Measurements from ENCODE around the gene DHRSX. TPM values are rescaled to one million over a fixed set of nuclear protein-coding genes. Genes with fewer than 3 reads are reported as not detected.
"Not testable (repeated sequence)": the region's sequence is repeated elsewhere in the genome, so short reads cannot be mapped to it uniquely, and the experiment has no call there.

DHRSX gene
- total RNA-seq, 1 donor from 2014 or later = 9.9 TPM

DNA sequence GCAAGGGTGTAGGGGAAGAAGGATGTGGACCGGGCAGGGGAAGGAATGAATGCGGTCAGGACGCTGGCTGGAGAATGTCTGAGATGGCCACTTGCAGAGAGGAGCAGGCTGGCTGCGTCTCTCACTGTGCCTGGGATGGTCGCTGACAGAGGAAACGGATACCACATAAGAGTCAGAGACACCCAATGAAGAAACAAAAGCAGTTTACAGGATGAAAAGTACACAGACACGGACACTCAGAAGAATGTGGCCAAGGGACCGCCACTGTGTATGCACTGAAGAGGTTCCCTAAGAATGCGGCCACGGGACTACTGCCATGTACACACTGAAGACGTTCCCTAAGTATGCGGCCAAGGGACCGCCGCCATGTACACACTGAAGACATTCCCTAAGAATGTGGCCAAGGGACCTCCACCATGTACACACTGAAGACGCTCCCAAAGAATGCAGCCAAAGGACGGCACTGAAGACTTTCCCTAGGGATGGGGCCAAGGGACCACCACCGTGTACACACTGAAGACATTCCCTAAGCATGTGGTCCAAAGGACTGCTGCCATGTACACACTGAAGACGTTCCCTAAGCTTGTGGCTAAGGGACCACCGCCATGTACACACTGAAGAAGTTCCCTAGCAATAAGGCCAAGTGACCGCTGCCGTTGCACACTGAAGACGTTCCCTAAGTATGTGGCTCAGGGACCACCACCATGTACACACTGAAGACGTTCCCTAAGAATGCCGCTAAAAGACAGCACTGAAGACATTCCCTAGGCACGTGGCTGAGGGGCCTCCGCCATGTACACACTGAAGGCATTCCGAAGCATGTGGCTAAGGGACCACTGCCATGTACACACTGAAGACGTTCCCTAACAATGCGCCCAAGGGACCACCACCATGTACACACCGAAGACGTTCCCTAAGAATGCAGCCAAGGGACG lies 32.2 kb downstream of the DHRSX start:
- Histone ChIP-seq H3K4me1 (ENCODE audit: control insufficient read depth in 3 of 3, insufficient read depth in 3 of 3, low read length in 3 of 3) (no peaks in the 10 kb centered on the region), H3K9ac (ENCODE audit: low read depth in 1 of 3, low read length in 3 of 3) (no peak overlapping the region), H3K27ac (ENCODE audit: low read depth, low read length) (no peak overlapping the region), H3K36me3 (ENCODE audit: control insufficient read depth in 3 of 3, insufficient read depth in 3 of 3, low read length in 3 of 3) (no peaks in the 10 kb centered on the region), H3K4me3 (ENCODE audit: low read length in 3 of 3) (no peak overlapping the region), H3K27me3 (ENCODE audit: control insufficient read depth in 3 of 3, insufficient read depth in 3 of 3, low read length in 3 of 3) (no peaks in the 10 kb centered on the region), H3K9me3 (ENCODE audit: control insufficient read depth in 3 of 3, low read length in 3 of 3) (no peaks in the 10 kb centered on the region)

DNA sequence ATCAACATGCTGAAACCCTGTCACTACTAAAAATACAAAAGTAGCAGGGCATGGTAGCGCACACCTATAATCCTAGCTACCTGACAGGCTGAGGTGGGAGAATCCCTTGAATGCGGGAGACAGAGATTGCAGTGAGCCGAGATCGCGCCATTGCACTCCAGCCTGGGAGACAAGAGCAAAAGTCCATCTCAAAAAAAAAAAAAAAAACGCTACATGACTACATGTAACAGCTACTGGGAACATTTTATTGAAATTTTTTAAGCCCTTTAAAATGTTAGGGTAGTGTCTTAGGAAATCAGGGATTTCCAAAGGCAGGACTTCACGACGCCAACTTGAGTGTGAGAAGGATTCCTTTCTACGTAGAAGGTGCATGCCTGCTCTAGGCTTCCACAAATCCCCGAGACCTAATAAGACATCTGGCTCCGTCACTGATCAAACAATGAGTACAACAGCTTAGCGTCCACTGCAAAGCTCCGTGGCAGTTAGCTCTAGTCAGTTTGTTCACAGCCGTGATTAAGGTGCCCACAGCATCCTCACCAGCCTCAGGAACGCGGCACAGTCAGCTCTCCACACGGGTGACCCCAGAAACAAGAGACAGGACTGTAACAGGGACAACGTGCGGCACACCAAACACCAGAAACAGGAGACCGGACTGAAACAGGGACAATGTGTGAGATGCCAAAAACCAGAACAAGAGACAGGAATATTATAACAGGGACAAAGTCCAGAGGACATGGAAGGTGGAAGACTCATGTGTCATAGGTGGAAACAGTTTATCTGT lies 33.7 kb downstream of the DHRSX start:
- H3K36me3 ChIP-seq (ENCODE audit: control insufficient read depth in 3 of 3, insufficient read depth in 3 of 3, low read length in 3 of 3) = no peaks in the 10 kb centered on the region
- H3K27me3 ChIP-seq (ENCODE audit: control insufficient read depth in 3 of 3, insufficient read depth in 3 of 3, low read length in 3 of 3) = no peaks in the 10 kb centered on the region
- no peak overlapping the region for H3K9ac ChIP-seq (ENCODE audit: low read depth in 1 of 3, low read length in 3 of 3)
- no peaks in the 10 kb centered on the region for H3K4me1 ChIP-seq (ENCODE audit: control insufficient read depth in 3 of 3, insufficient read depth in 3 of 3, low read length in 3 of 3)
- H3K9me3 ChIP-seq (ENCODE audit: control insufficient read depth in 3 of 3, low read length in 3 of 3) = no peaks in the 10 kb centered on the region
- no peak overlapping the region for H3K27ac ChIP-seq (ENCODE audit: low read depth, low read length)
- H3K4me3 ChIP-seq (ENCODE audit: low read length in 3 of 3) = no peak overlapping the region

DNA sequence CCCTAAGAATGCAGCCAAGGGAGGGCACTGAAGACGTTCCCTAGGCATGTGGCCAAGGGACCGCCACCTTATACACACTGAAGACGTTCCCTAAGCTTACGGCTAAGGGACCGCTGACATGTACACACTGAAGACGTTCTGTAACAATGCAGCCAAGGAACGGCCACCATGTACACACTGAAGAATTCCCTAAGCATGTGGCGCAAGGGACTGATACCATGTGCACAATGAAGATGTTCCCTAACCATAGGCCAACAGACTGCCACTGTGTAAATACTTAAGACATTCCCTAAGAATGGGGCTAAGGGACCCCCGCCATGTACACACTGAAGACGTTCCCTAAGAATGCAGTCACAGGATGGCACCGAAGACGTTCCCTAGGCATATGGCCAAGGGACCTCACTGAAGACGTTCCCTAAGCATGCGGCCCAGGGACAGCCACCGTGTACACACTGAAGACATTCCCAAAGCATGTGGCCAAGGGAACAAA lies 36.1 kb downstream of the DHRSX start:
- H3K9me3 ChIP-seq (ENCODE audit: control insufficient read depth in 3 of 3, low read length in 3 of 3) = no peaks in the 10 kb centered on the region
- H3K27ac ChIP-seq (ENCODE audit: low read depth, low read length) = no peak overlapping the region
- no peak overlapping the region for H3K4me3 ChIP-seq (ENCODE audit: low read length in 3 of 3)
- no peak overlapping the region for H3K9ac ChIP-seq (ENCODE audit: low read depth in 1 of 3, low read length in 3 of 3)
- no peaks in the 10 kb centered on the region for H3K4me1 ChIP-seq (ENCODE audit: control insufficient read depth in 3 of 3, insufficient read depth in 3 of 3, low read length in 3 of 3)
- no peaks in the 10 kb centered on the region for H3K36me3 ChIP-seq (ENCODE audit: control insufficient read depth in 3 of 3, insufficient read depth in 3 of 3, low read length in 3 of 3)
- no peaks in the 10 kb centered on the region for H3K27me3 ChIP-seq (ENCODE audit: control insufficient read depth in 3 of 3, insufficient read depth in 3 of 3, low read length in 3 of 3)

DNA sequence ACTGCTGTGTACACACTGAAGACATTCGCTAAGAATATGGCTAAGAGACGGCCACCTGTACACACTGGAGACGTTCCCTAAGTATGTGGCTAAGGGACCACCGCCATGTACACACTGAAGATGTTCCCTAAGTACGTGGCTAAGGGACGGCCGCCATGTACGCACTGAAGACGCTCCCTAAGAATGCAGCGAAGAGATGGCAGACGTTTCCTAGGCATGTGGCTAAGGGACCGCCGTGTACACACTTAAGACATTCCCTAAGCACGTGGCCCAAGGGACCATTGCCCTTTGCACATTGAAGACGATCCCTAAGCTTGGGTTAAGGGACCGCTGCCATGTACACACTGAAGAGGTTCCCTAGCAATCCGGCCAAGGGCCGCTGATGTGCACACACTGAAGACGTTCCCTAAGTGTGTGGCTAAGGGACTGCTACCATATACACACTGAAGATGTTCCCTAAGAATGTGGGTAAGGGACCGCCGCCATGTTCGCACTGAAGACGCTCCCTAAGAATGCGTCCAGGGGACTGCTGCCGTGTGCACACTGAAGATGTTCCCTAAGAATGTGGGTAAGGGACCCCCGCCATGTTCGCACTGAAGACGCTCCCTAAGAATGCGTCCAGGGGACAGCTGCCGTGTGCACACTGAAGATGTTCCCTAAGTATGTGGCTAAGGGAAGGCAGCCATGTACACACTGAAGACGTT lies 36.7 kb downstream of the DHRSX start:
- Histone ChIP-seq H3K4me3 (ENCODE audit: low read length in 3 of 3) (no peak overlapping the region), H3K9me3 (ENCODE audit: control insufficient read depth in 3 of 3, low read length in 3 of 3) (no peaks in the 10 kb centered on the region), H3K9ac (ENCODE audit: low read depth in 1 of 3, low read length in 3 of 3) (no peak overlapping the region), H3K4me1 (ENCODE audit: control insufficient read depth in 3 of 3, insufficient read depth in 3 of 3, low read length in 3 of 3) (no peaks in the 10 kb centered on the region), H3K27ac (ENCODE audit: low read depth, low read length) (no peak overlapping the region), H3K36me3 (ENCODE audit: control insufficient read depth in 3 of 3, insufficient read depth in 3 of 3, low read length in 3 of 3) (no peaks in the 10 kb centered on the region), H3K27me3 (ENCODE audit: control insufficient read depth in 3 of 3, insufficient read depth in 3 of 3, low read length in 3 of 3) (no peaks in the 10 kb centered on the region)

DNA sequence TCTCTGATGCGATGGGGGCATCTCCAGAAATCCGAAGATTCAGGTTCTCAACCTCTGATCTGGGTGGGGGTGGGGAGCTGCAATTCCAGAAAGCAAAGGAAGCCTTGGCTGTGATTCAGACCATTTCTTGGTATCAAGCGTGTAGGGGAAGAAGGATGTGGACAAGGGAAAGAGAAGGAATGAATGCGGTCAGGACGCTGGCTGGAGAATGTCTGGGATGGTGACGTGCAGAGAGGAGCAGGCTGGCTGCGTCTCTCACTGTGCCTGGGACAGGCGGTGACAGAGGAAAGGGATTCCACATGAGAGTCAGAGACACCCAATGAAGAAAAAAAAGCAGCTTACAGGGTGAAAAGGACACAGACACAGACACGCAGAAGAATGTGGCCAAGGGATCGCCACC lies 37.3 kb downstream of the DHRSX start:
- not testable (repeated sequence) for H3K36me3 ChIP-seq (ENCODE audit: control insufficient read depth in 3 of 3, insufficient read depth in 3 of 3, low read length in 3 of 3); H3K9me3 ChIP-seq (ENCODE audit: control insufficient read depth in 3 of 3, low read length in 3 of 3); H3K4me1 ChIP-seq (ENCODE audit: control insufficient read depth in 3 of 3, insufficient read depth in 3 of 3, low read length in 3 of 3); H3K9ac ChIP-seq (ENCODE audit: low read depth in 1 of 3, low read length in 3 of 3); H3K27me3 ChIP-seq (ENCODE audit: control insufficient read depth in 3 of 3, insufficient read depth in 3 of 3, low read length in 3 of 3); H3K4me3 ChIP-seq (ENCODE audit: low read length in 3 of 3); H3K27ac ChIP-seq (ENCODE audit: low read depth, low read length)

DNA sequence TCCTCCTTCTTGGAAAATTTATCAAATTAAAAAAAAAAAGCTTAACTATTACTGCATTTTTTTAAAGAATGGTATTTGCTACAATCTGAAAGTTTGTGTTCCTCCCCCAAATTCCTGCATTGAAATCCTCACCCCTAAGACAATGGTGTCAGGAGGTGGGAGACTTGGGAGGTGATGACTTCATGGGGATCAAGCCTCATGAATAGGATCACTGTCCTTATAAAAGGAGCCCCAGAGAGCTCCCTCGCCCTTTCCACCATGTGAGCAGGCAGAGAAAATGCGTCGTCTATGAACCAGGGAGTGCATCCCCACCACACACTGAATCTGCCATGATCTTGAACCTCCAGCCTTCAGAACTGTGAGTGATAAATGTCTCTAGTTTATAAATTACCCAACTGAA lies 38.0 kb downstream of the DHRSX start:
- H3K4me3 ChIP-seq (ENCODE audit: low read length in 3 of 3) = no peak overlapping the region
- no peak overlapping the region for H3K27ac ChIP-seq (ENCODE audit: low read depth, low read length)
- H3K27me3 ChIP-seq (ENCODE audit: control insufficient read depth in 3 of 3, insufficient read depth in 3 of 3, low read length in 3 of 3) = no peaks in the 10 kb centered on the region
- no peaks in the 10 kb centered on the region for H3K36me3 ChIP-seq (ENCODE audit: control insufficient read depth in 3 of 3, insufficient read depth in 3 of 3, low read length in 3 of 3)
- H3K4me1 ChIP-seq (ENCODE audit: control insufficient read depth in 3 of 3, insufficient read depth in 3 of 3, low read length in 3 of 3) = no peaks in the 10 kb centered on the region
- H3K9ac ChIP-seq (ENCODE audit: low read depth in 1 of 3, low read length in 3 of 3) = no peak overlapping the region
- H3K9me3 ChIP-seq (ENCODE audit: control insufficient read depth in 3 of 3, low read length in 3 of 3) = no peaks in the 10 kb centered on the region

DNA sequence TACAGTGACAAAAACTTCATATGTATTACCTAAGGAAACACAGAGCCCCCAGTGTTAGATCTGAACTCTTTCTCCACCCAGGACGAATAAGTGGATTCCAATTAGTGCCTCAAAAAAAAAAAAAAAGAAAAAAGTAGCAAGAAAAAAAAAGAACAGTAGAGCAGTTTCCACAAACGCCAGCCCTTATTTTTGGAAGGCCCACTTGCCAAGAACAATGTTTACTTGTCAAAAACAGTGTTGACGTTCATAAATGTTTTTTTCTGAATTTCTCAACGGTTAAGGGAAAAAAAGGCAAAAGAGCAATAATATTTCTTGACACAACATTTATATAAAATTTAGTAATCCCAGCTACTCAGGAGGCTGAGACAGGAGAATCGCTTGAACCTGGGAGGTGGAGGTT lies 38.7 kb downstream of the DHRSX start:
- Histone ChIP-seq H3K27me3 (ENCODE audit: control insufficient read depth in 3 of 3, insufficient read depth in 3 of 3, low read length in 3 of 3) (no peaks in the 10 kb centered on the region), H3K36me3 (ENCODE audit: control insufficient read depth in 3 of 3, insufficient read depth in 3 of 3, low read length in 3 of 3) (no peaks in the 10 kb centered on the region), H3K4me3 (ENCODE audit: low read length in 3 of 3) (no peak overlapping the region), H3K4me1 (ENCODE audit: control insufficient read depth in 3 of 3, insufficient read depth in 3 of 3, low read length in 3 of 3) (no peaks in the 10 kb centered on the region), H3K9me3 (ENCODE audit: control insufficient read depth in 3 of 3, low read length in 3 of 3) (no peaks in the 10 kb centered on the region), H3K27ac (ENCODE audit: low read depth, low read length) (no peak overlapping the region), H3K9ac (ENCODE audit: low read depth in 1 of 3, low read length in 3 of 3) (no peak overlapping the region)

DNA sequence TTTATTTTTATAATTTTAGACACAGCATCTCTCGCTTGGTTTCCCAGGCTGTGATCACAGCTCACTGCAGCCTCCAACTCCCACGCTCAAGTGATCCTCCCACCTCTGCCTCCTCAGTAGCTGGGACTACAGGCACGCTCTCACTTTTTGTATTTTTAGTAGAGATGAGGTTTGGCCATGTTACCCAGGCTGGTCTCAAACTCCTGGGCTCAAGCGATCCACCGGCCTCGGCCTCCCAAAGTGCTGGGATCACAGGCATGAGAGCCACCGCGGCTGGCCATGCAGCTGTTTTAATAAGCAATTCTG lies 39.1 kb downstream of the DHRSX start:
- H3K9me3 ChIP-seq (ENCODE audit: control insufficient read depth in 3 of 3, low read length in 3 of 3) = no peaks in the 10 kb centered on the region
- no peak overlapping the region for H3K27ac ChIP-seq (ENCODE audit: low read depth, low read length)
- no peak overlapping the region for H3K9ac ChIP-seq (ENCODE audit: low read depth in 1 of 3, low read length in 3 of 3)
- no peak overlapping the region for H3K4me3 ChIP-seq (ENCODE audit: low read length in 3 of 3)
- no peaks in the 10 kb centered on the region for H3K27me3 ChIP-seq (ENCODE audit: control insufficient read depth in 3 of 3, insufficient read depth in 3 of 3, low read length in 3 of 3)
- H3K4me1 ChIP-seq (ENCODE audit: control insufficient read depth in 3 of 3, insufficient read depth in 3 of 3, low read length in 3 of 3) = no peaks in the 10 kb centered on the region
- H3K36me3 ChIP-seq (ENCODE audit: control insufficient read depth in 3 of 3, insufficient read depth in 3 of 3, low read length in 3 of 3) = no peaks in the 10 kb centered on the region

DNA sequence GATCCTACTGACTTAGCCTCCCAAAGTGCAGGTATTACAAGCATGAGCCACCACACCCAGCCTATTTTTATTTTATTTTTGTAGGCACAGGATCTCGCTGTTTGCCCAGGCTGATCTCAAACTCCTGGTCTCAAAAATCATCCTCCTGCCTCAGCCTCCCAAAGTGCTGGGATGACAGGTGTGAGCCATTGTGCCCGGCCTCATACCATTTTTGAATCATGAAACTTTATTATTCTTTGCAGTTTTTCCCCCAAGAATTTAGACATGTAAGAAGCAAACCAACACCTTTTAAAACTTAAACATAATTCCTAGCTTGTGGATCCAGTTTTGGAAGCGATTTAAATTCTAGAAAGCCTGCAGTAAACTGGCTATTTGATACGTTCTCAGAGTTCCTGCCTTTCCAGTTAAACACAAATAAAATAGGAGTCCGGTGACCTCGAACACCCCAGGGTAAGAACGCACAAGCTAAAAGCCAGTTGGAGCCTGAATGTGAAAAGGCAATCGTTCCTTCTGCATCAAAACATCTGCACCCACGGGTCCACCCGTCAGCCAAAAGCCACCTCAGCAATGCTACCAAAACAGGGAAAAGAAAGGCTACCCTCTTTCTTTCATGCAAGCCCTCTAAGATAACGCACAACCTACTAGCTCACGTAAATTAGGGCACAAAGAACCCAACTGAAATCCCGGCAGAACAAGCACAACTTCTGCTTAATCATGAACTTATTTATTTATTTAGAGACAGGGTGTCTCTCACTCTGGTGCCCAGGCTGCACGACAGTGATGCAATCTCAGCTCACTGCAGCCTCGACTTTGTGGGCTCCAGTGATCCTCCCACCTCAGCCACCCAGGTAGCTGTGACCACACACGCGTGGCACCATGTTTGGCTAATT lies 39.7 kb downstream of the DHRSX start:
- H3K9ac ChIP-seq (ENCODE audit: low read depth in 1 of 3, low read length in 3 of 3); H3K9me3 ChIP-seq (ENCODE audit: control insufficient read depth in 3 of 3, low read length in 3 of 3); H3K36me3 ChIP-seq (ENCODE audit: control insufficient read depth in 3 of 3, insufficient read depth in 3 of 3, low read length in 3 of 3); H3K4me3 ChIP-seq (ENCODE audit: low read length in 3 of 3); H3K27me3 ChIP-seq (ENCODE audit: control insufficient read depth in 3 of 3, insufficient read depth in 3 of 3, low read length in 3 of 3); H3K4me1 ChIP-seq (ENCODE audit: control insufficient read depth in 3 of 3, insufficient read depth in 3 of 3, low read length in 3 of 3); H3K27ac ChIP-seq (ENCODE audit: low read depth, low read length): not testable (repeated sequence)

Data from skeletal muscle tissue (tissue), 4 donors.